ENCODE measurements around the gene GALNT4.

The GALNT4 gene

DNA sequence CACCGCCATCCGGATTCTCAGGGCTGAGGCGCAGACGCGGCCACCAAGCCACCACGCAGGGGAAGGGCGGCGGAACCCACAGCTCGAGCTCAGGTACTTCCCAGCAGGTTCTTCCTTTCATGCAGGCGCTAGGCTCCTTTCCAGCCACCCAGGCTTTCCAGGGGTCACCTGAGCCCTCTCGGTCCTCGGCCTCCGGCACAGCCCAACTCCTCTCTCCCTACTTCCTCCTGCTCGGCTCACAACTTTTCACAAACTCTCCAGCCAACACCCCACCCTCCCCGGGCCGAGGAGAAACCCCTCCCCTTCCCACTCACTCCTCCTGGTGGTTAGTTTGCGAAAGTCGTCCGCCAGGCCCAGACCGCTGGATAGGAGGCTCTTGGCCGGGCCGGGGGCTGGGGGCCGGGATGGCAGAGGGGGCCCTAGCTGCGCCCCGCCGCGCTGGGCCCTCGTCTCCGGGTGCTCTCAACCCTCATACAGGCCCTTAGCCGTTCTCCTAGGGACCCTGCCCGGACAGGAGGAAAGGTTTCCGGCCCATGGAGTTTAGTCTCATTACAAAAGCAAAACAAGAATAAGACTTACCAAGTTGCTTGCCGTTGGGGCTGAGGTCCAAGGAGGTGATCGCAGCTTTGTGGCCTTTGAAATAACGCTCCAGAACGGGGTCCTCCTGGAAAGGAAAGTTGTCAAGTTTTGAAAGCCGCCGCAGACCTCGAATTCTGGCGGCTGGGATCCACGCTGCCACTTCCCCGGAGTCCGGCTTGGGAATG lies at the start of gene GALNT4:
Gene GALNT4 (minus strand): TSS at position 256 of the 764 bp plus-strand sequence. CDS start 247 bp downstream, at position 9.
- TF ChIP-seq EZH2phosphoT487 (IDR thresholded peaks at IDR 0.05; ENCODE audit: borderline replicate concordance): no peak
- TF ChIP-seq, protein P1, sequence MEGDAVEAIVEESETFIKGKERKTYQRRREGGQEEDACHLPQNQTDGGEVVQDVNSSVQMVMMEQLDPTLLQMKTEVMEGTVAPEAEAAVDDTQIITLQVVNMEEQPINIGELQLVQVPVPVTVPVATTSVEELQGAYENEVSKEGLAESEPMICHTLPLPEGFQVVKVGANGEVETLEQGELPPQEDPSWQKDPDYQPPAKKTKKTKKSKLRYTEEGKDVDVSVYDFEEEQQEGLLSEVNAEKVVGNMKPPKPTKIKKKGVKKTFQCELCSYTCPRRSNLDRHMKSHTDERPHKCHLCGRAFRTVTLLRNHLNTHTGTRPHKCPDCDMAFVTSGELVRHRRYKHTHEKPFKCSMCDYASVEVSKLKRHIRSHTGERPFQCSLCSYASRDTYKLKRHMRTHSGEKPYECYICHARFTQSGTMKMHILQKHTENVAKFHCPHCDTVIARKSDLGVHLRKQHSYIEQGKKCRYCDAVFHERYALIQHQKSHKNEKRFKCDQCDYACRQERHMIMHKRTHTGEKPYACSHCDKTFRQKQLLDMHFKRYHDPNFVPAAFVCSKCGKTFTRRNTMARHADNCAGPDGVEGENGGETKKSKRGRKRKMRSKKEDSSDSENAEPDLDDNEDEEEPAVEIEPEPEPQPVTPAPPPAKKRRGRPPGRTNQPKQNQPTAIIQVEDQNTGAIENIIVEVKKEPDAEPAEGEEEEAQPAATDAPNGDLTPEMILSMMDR (conservative IDR thresholded peaks at IDR 0.05; ENCODE audit: low read length): peak; percentile 72
- no peaks in the 10 kb centered on the region for H3K9me2 ChIP-seq (replicated peaks; ENCODE audit: low read depth, low read length)

DNA sequence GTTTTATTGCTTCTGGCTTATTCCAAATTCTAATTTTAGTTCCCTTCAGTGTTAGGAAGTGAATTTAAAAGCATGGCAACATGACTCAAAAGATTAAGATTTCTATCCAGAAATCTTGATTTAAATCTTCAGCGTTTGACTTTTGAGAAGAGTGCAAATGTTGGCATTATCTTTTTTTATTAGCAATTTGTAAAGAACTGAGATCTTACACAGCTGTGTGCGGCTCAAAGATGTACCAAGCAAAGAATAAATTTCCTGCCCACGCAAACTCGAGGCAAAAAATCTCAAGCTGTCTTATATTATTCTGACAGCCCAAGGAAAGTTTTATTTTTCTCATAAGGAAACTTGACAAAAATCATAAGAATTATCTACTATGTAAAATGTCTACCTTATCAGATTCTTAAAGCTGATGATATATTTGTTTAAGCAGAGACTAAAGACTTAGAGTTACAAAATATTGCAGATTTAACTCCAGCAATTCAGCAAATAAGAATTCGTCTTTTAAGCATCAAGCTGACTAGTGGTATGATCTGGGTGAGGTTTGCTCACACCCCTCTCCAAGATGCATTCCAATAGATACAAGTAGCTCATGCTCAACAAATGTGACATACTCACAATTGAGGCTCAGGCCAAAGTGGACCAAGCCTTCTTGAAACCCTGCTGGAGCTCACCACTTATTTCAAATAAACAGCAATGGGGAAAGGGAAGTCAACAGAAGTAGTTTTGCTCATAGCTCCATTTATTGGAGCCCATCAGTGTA lies 48.6 kb upstream of the GALNT4 start:
- Histone ChIP-seq H3K36me3 (ENCODE audit: insufficient read depth, low read length) (no peaks in the 10 kb centered on the region), H3K4me2 (ENCODE audit: low read depth, low read length, poor library complexity, severe bottlenecking) (no peak overlapping the region), H3K4me3 (ENCODE audit: low read length, poor library complexity, severe bottlenecking) (no peak overlapping the region)

More for the DNA sequence above, at the start of gene GALNT4:
- no peaks in the 10 kb centered on the region for H3K36me3 ChIP-seq (ENCODE audit: insufficient read depth, low read length)
- peaks cover 50% of the 10 kb centered on the region; the same call in 1 of the 2 replicates for H3K79me2 ChIP-seq (ENCODE audit: insufficient read depth, low read length)
- no peaks in the 10 kb centered on the region for H3F3A ChIP-seq (ENCODE audit: low read depth)
- H3K9me3 ChIP-seq (ENCODE audit: insufficient read depth, low read depth, low read length): no peaks in the 10 kb centered on the region
- H3K9ac ChIP-seq (ENCODE audit: low read depth, low read length, poor library complexity, severe bottlenecking): peak within 1 kb of the TSS; percentile 86
- peak within 1 kb of the TSS; percentile 92 for H3K4me2 ChIP-seq (ENCODE audit: low read depth, low read length, poor library complexity, severe bottlenecking)
- H4K20me1 ChIP-seq (ENCODE audit: insufficient read depth, low read length, poor library complexity, severe bottlenecking): peaks cover 6% of the 10 kb centered on the region
- H3K27me3 ChIP-seq (ENCODE audit: insufficient read depth, low read length, poor library complexity, severe bottlenecking): no peaks in the 10 kb centered on the region
- H3K4me1 ChIP-seq (ENCODE audit: insufficient read depth, low read length, poor library complexity, severe bottlenecking): peaks cover 44% of the 10 kb centered on the region
- peak within 1 kb of the TSS; percentile 99 for H3K4me3 ChIP-seq (ENCODE audit: low read length, poor library complexity, severe bottlenecking)
- peak within 1 kb of the TSS; percentile 94 for H2AFZ ChIP-seq (ENCODE audit: low read length)

DNA sequence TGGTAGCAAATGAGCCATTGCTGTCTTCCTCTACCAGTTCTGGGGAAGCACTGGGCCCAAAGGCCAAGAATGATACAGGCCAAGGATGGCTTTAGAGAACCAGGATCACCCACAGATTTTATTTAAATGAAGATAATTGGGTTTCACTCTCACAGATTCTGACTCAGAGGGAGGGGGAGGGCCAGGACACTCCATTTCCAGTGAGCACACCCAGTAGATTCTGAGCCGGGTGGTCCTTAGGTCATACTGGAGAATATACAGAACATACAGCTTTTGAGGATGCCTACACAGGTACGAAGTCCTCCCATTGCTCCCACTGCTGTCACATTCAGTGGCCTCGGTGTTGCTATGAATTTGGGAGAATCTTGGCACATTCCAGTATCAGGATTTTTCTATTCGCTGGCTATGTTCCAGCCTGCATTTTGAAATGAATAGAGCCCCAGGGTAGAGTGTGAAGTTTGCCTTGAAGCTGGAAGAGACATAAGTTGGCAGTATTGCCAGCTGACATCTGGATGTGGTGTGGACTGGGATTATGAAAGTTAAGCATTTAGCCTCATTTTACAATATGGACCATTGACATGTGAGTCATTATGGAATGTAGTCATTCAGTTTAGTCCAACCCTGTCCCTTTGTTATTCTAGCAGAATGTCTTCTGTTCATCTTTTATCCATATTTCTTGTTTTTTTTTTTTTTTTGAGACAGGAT lies 47.0 kb upstream of the GALNT4 start:
- Histone ChIP-seq H3K4me1 (ENCODE audit: insufficient read depth, low read length, poor library complexity, severe bottlenecking) (peaks cover 7% of the 10 kb centered on the region), H3K4me3 (ENCODE audit: low read length, poor library complexity, severe bottlenecking) (no peak overlapping the region), H3F3A (ENCODE audit: low read depth) (no peaks in the 10 kb centered on the region), H3K9ac (ENCODE audit: low read depth, low read length, poor library complexity, severe bottlenecking) (no peak overlapping the region), H3K36me3 (ENCODE audit: insufficient read depth, low read length) (no peaks in the 10 kb centered on the region), H3K9me2 (replicated peaks; ENCODE audit: low read depth, low read length) (0 out of 2 replicates have a peak, but pooled peaks cover 5% of the 10 kb centered on the region), H2AFZ (ENCODE audit: low read length) (no peak overlapping the region), H3K27me3 (ENCODE audit: insufficient read depth, low read length, poor library complexity, severe bottlenecking) (no peaks in the 10 kb centered on the region), H4K20me1 (ENCODE audit: insufficient read depth, low read length, poor library complexity, severe bottlenecking) (no peaks in the 10 kb centered on the region), H3K4me2 (ENCODE audit: low read depth, low read length, poor library complexity, severe bottlenecking) (no peak overlapping the region), H3K79me2 (ENCODE audit: insufficient read depth, low read length) (no peaks in the 10 kb centered on the region), H3K9me3 (ENCODE audit: insufficient read depth, low read depth, low read length) (no peaks in the 10 kb centered on the region)
- TF ChIP-seq EZH2phosphoT487 (IDR thresholded peaks at IDR 0.05; ENCODE audit: borderline replicate concordance): no peak

More for the DNA sequence above, 48.6 kb upstream of the GALNT4 start:
- no peak for TF ChIP-seq EZH2phosphoT487 (IDR thresholded peaks at IDR 0.05; ENCODE audit: borderline replicate concordance)
- TF ChIP-seq, protein P1 (conservative IDR thresholded peaks at IDR 0.05; ENCODE audit: low read length): no peak
- no peaks in the 10 kb centered on the region for H3F3A ChIP-seq (ENCODE audit: low read depth)
- 0 out of 2 replicates have a peak, but pooled peaks cover 5% of the 10 kb centered on the region for H3K9me2 ChIP-seq (replicated peaks; ENCODE audit: low read depth, low read length)
- no peaks in the 10 kb centered on the region for H4K20me1 ChIP-seq (ENCODE audit: insufficient read depth, low read length, poor library complexity, severe bottlenecking)
- H3K79me2 ChIP-seq (ENCODE audit: insufficient read depth, low read length): no peaks in the 10 kb centered on the region
- peaks cover 7% of the 10 kb centered on the region for H3K4me1 ChIP-seq (ENCODE audit: insufficient read depth, low read length, poor library complexity, severe bottlenecking)
- no peaks in the 10 kb centered on the region for H3K9me3 ChIP-seq (ENCODE audit: insufficient read depth, low read depth, low read length)
- no peak overlapping the region for H3K9ac ChIP-seq (ENCODE audit: low read depth, low read length, poor library complexity, severe bottlenecking)
- no peaks in the 10 kb centered on the region for H3K27me3 ChIP-seq (ENCODE audit: insufficient read depth, low read length, poor library complexity, severe bottlenecking)
- no peak overlapping the region for H2AFZ ChIP-seq (ENCODE audit: low read length)
